GM21825 (cell line): ENCODE data around the gene ADAMTS7.
"Not testable (repeated sequence)": the region's sequence is repeated elsewhere in the genome, so short reads cannot be mapped to it uniquely, and the experiment has no call there.

ENCODE experiments used
- ATAC-seq: cut with Tn5 transposase; IDR thresholded peaks from one replicate; pipeline ENCODE4 v1.9.1; 2021; ENCODE audit warnings: mild to moderate bottlenecking, moderate library complexity; ENCODE audit not compliant: unreplicated experiment

ADAMTS7 gene

DNA sequence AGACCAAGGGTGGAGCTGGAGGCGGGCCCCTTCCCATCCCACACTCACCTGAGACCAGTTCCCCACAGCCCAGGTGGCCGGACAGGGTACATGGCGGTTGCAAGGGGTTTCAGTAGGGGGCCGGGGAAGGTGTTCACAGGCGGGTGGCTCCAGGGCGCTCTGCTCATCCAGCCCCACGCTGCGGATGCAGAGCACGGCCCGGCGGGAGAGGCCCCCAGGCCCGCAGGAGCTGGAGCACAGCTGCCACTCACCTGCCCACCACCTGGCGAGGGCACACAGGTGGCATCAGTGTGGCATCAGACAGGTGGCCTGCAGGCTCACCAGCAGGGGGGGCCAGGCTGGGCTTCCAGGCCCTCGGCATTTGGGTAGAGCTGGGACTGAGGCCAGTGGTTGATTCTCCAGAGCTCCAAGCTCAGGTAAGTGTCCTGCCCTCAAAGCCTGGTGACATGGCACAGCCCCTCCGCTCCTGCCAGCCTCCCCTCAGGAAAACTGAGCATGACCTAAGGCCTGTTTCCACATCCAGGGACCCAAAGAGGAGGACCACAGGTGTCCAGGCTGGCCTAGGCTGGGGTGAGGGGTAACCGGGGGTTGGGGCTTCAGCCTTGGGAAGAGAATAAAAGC lies 43.8 kb downstream of the ADAMTS7 start:
- no peak for ATAC-seq

DNA sequence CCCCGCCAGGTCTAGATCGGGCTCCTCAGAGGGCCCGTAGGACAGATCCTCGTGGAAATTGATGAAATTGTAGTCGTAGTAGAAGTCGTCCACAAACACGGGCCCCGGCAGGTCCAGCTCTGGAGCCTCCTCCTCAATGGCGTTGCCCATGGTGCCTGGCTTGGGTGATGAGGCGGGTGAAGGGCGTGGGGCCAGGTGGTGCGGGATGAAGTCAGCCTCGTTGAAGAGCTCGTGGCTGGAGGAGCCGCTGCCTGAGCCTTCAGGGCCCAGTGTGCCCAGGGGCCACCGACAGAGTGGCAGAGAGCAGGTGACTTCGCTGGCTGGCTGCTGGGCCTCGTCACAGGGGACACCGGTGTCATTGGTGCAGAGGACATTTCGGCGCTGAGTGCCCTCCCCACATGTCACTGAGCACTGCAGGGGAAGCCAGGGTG lies 44.6 kb downstream of the ADAMTS7 start:
- not testable (repeated sequence) for ATAC-seq

DNA sequence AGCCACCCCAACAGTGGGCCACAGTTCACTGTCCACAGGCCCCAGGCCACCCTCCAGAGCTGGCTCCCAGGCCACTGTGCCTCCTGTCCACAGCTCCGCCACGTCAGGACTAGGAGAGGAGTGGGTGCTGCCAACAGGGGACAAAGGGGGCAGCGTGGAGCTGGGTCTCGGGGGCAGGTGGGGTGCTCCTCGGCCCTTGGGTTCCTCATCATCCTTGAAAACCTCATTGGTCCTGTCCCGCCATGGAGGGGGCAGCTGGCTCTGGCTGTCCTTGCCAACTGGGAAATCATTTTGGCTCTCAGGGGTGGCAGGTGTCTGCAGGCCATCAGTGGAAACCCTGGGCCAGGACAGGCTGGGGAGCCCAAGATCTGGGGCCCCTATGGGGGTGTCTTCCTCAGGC lies 45.2 kb downstream of the ADAMTS7 start:
- ATAC-seq = no peak

DNA sequence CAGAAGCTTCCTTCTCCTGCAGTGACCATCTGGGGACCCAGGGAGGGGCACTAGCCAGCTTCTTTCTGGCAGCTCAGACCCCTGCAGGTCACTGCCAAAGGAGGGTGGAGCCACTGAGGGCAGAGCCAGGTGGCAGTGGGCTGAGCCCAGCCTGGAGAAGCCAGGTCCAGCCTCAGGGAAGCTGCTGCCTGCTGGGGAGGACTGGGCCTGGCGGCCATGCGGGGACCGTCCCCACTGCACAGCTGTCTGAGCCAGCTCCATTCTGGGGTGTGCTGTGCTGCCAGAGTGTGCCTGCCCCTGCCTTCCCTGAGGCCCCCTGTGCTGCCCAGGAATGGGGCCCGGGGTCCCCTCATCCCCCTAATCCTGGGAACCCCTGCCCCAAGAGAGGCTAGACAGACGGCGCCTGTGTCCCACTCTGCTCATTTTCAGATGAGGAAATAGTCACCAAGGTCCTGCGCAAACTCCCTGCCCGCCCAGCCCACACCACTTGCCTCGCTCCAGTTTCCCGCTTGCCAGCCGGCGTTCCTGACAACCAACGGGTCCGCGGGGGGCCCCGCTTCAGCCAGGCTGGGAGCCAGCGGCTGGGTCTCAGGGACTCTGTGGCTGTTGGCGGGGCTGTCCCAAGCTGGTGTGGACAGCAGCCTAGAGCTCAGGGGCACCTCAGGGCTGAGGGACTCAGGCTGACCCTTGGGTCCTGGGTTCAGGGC lies 46.0 kb downstream of the ADAMTS7 start:
- ATAC-seq = not testable (repeated sequence)

DNA sequence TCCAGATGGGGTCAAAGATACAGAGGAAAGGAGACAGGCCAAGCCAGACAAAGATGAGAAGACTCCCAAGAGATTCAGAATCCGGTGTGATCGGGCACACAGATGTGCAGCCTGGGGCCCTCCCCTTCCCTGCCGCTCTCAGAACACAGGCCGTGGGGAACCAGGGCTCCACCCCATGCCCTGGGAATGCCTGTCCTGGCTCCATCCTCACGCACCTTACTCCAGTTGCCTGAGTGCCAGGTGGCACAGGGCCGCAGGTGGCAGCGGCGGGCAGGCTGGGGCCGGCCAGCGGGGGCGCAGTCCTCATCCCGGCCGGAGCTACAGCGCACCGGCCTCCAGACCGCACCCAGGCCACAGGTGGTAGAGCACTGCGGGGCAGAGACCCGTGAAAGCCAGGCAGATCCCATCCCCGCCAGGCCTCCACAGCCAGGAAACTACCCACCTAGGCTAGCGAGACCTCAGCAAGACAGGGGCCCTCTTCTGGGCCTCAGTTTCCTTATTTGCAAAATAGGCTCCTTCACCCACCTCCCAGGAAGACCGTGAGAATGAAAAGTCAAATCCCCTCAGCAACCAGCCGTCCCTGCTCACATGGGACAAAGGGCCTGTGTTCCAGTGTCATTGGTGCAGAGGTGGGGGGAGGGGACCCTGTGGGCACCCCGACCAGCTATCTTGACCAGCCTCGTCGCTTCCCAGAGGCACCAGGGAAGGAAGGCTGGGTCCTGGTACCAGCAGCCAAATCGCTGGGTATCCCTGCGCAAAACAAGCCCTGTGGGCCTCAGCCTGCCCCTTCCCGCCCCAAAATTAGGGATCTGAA lies 46.7 kb downstream of the ADAMTS7 start:
- ATAC-seq = not testable (repeated sequence)

DNA sequence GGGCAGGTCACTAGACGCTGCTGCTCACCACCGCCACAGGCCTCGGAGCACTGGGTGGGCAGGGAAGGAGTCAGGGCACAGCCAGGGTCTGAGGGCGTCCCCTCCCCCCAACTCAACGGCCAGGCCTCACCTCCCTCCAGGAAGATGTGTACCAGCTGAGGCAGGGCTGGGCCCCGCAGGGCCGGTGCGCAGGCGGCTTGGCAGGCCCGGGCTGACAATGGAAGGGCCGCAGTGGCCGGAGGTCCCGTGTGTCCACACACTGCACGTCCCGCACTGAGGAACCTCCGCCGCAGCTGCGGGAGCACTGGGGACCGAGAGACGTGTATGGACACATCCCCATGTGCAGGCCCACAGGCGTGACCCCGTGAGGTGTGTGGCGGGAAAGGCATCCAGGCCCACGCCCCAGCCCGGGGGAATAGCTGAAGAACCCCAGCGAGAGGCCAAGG lies 47.4 kb downstream of the ADAMTS7 start:
- no peak for ATAC-seq

DNA sequence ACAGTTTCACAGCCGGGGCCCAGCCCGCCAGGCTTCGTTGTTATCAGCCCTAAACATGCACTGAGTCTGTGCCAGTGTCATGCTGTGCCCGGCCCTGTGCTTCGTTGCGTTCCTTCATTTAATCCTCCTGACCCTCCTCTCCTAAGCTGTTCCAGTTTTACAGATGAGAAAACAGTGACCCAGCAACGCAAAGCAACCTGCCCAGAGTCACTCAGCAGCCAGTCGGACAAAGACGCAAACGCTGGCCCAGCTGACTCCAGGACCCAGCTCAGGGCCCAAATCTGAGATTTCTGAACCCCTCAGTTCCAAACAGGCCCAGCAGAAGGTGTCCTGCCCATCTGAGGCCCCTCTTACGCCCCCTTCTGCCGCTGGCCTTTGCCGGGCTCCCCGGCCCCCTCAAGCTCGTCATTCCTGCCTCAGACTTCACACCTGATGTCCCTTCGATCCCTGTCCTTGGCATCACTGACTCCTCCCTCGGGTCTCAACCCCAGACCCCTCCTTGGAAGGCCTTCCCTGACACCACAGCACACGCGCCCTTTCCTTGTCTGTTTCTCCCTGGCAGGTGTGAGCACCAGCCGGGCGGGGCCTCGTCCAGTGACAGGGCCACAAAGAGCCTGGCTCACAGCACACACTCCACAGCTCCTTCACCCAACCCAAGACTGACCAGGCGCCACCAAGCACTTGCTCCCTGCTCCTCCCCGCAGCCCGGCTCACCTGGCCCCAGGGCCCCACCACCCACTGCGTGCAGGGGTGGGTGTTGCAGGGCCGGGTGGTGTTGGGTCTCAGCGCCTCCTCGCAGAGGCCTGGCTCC lies 48.1 kb downstream of the ADAMTS7 start:
- ATAC-seq = no peak

DNA sequence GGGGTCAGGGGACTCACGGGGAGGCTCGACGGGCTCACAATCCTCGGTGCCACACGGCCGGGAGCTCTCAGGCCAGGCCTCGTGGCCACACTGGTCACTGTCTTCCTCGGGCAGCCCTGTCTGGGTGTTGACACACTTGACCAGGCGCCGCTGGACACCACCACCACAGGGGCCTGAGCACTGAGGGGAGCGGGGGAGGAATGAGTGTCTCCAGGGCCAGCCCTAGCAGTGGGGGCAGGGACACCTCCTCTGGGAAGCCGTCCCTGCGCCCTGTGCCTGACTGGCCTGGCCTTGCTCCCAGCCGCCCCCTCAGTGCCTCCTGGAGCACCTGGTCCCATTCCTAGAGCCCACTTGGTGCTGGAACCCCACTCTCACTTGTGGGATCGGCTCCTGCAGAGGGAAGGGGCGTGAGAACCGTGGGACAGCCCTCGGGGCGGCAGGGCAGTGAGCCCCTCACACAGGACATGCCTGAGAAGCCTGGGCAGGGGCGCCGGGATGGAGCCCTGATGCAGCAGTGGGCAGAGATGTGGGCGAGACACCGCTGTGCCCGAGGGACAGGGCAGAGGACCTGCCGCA lies 48.8 kb downstream of the ADAMTS7 start:
- not testable (repeated sequence) for ATAC-seq

DNA sequence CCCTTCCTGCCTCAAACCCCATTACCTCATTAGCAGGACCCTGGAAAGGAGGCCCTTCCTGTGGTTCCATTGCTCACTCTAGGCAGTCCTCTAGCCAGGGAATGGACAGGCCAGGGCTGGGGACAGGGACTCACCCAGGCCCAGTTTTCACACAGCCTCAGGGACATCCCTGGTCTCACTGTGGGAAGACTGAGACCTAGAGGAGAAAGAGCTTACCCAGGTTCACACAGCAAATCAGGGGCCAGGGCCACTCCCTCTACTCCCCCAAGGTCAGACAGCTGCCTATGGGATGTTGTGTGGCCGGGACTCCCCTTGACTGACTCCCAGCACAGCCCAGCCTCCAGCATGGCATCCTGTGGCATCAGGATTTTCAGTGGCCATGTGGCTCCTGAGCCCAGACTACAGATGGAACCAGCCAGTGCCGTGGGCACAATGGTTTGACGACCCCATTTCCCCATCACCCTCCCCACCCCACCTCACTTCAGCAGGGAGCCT lies 49.3 kb downstream of the ADAMTS7 start:
- no peak for ATAC-seq

DNA sequence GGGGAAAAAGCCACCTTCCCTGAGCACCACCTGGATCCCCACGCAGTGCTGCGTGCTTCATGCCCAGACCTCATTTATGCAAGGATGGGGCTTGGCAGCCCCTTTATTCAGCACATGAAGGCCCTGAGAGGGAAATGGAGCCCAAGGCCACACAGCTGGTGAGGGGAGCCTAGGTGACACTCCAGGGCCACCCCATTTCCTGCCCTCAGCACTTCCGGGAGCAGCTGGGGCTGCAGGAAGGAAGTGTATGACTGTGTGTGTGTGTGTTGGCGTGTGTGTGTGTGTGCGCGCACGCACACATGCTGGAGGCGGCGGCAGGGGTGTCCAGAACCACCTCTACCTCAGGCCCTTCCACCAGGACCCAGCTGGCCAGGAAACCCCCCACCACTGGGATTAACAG lies 49.8 kb downstream of the ADAMTS7 start:
- ATAC-seq = peak; percentile 26

DNA sequence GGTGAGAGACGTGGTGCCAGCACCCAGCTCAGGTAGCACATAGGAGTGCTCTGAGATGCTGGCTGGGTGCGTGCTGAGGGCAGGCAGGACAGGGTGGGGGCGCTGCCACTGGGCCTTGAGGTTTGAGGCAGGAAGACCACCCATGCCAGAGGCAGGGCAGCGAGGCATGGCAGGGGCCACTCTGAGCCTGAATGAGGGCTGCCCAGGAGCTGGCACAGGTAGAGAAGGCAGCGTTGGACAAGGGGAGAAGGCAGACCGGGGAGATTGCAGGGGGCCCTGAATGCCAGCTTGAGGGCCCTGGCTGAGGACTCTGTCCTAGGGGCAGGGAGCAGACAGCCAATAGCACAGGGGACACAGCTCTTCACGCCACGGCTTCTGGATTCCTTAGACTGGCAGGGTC lies 50.2 kb downstream of the ADAMTS7 start:
- ATAC-seq = no peak

DNA sequence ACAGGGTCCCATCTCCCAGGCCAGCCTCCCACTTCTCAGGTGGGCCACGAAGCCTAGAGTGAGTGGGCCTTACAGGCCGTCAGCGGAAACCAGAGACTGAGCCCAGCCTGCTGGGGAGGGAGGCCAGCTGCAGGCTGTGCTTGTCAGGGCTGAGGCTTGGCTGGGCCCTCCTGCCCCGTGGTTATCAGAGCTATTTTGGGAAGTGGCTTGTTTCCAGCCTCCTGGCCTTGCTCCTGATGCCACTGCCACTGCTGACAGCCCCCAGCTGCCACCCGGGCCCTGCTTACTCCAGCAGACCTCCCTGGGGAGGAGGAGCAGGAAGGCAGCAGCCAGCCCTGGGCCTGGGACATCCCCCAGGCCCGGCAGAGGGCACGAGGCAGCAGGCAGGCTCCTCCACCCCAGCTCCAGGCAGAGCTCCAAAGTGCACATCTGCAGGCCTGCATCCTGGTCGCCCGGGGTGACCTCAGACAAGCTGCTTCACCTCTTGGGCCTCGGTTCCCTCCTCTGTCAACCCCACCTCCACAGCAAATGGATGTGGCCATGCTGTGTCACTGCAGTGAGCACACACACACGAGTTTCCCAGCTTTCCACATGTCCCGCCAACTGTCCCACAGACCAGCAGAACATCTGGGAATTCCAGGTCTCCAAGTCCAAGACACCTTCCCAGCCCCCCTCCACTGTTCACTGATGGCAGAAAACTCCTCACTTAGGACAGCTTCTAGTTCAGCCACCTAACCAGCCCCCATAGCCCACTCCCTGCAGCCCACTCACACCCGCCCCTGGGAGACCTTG lies 51.0 kb downstream of the ADAMTS7 start:
- ATAC-seq = peak; percentile 12

DNA sequence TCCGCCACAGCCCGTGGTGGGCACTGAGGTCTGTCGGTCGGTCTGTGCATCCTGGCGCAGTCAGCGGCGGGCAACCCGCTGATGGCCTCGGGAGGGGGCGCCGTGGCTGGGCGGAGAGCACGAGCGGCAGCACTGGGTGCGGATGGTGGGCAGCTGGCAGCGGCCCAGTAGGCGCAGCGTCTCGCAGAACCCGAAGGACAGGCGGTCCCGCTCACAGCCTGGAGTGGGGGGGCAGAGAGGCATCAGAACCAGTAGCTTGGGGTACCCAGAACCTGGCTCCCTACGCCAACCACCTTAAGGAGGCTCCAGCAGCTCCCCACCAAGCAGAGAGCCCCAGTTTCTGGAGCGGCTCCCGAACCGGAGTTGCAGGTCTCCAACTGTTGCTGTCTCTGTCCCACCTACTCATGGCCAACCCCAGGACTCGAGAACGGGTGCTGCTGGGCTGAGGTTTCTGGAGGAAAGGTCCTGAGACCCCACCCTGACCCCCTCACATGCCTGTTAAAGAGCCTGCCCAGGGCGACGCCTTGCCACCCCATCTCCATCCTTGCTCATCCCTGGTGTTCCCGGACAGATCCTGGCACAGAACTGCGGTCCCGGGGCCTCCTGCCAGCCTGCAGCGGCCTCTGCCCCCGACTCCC lies 51.8 kb downstream of the ADAMTS7 start:
- not testable (repeated sequence) for ATAC-seq

DNA sequence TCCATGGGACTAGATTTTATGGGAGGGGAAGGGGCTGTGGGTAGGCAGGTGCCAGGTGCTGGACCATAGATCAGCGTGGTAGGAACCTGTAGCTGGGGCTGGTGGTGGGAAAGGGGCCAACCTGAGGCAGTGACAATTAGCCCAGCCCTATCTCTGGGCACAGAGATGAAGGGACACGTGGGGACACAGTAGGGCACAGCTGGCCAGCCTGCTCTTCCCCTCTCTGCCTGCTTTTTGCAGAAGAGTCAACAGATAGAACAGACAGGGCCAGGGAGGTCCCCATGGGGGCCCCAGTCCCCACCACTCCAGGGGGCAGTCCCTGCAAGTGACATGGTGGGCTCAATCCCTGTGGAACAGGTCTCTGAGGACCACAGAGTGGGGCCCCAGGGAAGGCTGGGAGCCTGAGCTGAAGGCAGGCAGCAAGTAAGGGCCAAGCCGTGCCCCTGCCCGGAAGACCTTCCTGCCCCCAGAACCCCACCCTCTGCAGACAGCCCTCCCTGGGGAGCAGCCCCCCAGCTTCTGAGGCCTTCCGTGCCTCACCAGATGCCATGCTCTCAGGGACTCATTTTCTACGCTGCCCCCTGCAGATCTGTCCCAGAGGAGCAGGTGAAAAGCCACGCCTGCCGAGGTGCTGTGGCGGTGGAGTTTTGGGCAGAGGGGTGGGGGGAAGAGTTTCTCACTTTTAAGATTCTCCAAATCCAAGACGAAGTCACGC lies 52.6 kb downstream of the ADAMTS7 start:
- ATAC-seq = not testable (repeated sequence)

DNA sequence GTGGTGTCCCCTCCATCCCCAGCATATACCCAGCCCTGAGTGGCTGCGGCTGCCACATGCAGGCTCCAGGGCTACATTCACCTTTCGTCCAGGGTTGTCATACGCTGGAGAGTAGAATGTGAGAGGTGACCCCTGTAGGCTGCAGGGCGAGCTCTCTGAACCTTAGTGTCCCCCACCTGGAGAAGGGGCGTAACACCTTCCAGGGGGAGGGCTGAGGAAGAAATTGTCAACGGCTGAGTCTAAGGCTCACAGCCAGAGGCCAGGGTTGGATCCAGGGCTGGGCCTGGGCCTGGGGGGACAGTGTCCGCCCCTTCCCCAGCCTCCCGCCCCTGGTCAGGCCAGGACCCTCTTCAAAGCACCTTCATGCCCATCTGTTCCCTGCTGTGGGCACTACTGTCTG lies 53.2 kb downstream of the ADAMTS7 start:
- not testable (repeated sequence) for ATAC-seq

DNA sequence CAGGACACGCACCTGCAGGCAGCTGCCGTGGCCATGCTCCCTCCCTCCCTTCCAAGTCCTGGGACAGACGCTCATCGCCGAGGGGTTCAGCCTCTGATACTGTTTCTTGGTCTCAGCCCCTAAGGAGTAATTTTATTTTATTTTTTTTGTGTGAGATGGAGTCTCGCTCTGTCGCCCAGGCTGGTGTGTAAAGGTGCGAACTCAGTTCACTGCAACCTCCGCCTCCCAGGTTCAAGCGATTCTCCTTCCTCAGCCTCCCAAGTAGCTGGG lies 53.7 kb downstream of the ADAMTS7 start:
- ATAC-seq = no peak

DNA sequence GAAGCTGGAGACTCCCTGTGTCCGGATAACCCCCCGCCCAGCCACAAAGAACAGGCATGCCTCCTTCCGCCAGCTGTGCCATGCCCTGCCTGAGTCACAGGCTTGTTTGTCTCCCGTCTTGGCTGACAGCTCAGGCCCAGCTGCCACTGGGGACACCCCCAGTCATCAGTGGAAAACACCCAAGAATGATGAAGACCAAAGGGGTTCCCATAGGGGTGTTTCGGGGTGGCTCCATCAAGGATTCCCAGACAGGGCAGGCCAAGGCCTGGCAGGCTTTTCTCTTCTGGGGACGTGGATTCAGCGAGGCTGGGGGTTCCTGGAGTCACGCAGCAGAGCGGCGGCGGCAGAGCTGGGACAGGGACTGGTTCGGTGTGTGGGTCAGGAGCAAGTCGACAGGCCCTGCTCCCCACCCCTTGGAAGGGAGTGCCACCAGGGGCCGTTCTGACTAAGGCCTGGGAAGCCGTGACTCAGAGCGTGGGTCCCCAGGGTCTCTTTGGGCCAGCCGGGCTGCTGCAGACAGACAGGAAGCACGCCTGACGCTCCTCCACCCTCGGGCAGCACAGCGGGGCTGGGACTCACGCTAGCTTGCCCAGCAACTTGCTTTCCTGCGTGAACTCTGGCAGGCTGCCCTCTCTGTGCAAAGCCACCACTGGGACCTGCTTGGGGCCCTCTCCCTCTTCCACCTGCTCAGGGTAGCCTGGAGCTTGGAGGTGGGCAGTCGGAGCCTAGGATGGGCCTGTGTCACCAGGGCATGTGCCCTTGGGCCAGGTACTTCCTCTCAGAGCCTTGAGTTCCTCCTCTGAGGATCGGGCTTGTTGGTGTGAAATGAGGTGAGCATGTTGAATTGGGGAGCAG lies 54.3 kb downstream of the ADAMTS7 start:
- peak; percentile 55 for ATAC-seq
